ENCODE data around the gene RABGEF1. TPM values are rescaled to one million over a fixed set of nuclear protein-coding genes. Genes with fewer than 3 reads are reported as not detected.

The RABGEF1 gene
- 21.5 TPM for total RNA-seq

GRCh38 chr7:66740302-66740979, at the start of gene RABGEF1:
TSS of gene RABGEF1 (plus strand) at chr7:66740733. CDS start at chr7:66771900, 31,167 bp downstream.

Small RNA genes lying within 50 kb of the gene (small RNA-seq; reads per million reads assigned to genes)
- not detected for gene AC027644.2 (ENCODE audit: low replicate concordance)

Other genes with a start within 250 kb of the RABGEF1 start
- 14.5 TPM for gene KCTD7, start 111.9 kb upstream of the RABGEF1 start, total RNA-seq
- gene TMEM248, start 180.5 kb downstream of the RABGEF1 start, total RNA-seq: 70.2 TPM

All from metanephros (tissue), 2 donors.